Hindlimb muscle (tissue), 1 donor: ENCODE measurements around the gene MAL. TPM values are rescaled to one million over a fixed set of nuclear protein-coding genes. Genes with fewer than 3 reads are reported as not detected.

Source experiments
- DNase-seq: peaks from one replicate; pipeline ENCODE4 v3.0.0-alpha.2; 2013
- polyA plus RNA-seq: library from polyadenylated mRNA; unstranded; fragments of 120-200 nt; gene quantifications from one replicate; pipeline ENCODE4 v1.2.1, GENCODE V29; 2013; ENCODE audit not compliant: insufficient read length

MAL gene
- polyA plus RNA-seq, 1 donor: 5.2 TPM

DNA sequence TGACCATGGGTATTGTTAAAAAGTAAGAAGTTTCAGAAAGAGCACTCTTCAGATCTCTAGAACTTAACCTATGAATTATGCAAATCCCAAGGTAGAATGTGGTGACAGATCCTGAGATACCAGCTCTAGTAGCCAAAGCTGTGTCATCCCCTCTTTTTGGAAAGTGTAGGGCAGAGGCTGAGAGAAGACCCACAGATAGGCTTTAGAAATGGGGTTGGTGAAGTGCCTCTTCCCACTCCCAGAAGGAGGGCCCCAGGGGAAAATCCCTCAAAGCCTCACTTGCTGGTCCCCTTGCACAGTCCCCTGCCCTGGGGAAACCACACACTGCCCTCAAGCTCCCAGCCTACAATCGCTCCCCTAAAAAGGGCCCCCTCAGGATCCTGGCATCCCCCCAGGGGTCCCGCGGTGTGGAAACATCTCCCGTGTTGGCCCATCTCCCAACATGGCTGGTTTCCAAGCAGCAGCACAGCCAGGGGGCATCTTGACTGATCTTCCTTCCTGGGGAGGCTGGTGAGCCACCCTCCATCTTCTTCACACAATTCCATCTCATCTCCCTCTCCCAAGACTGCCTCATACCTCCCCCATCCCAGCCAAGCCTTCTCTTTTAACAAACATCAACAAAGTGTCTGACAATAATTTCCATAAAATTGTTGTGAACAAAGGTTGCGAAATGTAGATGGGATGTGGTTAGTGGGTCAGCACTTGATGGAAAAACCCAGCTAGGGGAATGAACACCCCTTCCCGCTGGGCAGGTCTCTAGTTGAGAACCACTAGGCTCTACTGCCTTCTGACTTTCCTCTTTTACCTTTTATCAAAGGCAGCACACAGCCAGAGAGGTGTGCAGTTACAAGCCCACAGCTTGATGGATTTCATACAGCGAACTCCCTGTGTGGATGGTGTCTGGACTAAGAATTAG, 25.1 kb downstream of the MAL start:
- no peak for DNase-seq

DNA sequence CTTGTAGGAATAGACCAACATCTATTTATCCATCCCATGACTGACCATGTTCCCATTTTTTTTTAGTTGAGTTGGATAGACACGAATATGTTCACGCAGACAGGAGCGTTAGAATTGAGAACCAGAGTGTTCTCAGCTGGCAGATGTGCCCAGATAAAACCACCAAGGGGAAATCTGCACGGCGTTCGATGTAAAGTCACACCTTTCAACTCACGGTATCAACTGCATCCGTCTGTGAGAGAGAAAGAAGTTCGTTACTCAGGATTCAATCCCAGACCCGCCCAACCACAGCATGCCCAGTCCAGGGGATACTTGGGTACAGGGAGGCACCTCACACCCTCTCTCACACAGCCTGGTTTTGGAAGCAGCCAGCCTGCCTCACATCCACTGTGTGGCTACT, 26.1 kb downstream of the MAL start:
- no peak for DNase-seq

DNA sequence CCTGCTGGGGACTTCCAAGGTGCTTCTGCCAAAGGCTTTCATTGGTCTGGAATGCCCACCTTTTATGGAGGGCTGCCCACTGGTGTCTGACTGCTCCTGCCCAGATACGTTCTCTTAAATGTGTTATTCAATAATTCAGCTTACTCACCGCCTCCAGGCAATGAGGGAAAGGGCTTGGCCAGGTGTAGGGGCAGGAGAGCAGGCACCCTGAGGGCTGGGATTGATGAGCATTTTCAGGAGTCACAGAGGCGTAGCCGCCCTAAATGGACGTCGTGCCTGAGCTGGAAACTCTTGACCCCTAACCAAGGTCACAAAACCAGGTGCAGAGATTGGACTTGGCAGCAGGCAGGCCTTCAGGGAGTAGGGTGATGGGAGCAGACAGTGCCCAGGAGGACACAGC, 26.8 kb downstream of the MAL start:
- no peak for DNase-seq

DNA sequence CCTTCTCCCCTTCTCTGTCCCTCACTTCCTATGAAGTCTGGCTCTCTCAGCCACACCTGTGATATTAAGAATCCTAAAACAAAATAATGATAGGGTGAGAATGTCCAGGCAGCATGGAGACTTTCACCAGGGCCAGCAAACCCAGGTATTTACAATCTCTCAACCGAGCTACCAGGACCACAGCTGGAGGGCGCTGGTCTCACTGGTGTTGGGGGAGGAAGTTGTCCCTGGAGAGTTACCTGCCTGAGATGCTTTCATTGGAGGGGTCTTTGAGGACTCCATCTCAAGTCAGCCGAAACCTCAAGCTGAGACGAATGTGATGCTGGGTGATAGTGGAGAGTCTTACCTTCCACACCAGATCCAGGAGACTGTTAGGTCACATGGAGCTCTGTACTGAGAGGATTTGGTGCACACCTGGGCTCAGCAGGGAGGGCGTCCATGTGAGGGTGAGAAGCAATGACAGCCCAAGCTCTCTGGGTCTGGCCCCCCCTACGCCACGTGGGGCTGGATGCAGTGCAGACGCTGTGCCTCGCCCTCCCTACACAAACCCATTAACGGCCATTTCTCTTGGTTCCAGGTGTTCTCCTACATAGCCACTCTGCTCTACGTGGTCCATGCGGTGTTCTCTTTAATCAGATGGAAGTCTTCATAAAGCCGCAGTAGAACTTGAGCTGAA, 27.4 kb downstream of the MAL start:
- DNase-seq: no peak

DNA sequence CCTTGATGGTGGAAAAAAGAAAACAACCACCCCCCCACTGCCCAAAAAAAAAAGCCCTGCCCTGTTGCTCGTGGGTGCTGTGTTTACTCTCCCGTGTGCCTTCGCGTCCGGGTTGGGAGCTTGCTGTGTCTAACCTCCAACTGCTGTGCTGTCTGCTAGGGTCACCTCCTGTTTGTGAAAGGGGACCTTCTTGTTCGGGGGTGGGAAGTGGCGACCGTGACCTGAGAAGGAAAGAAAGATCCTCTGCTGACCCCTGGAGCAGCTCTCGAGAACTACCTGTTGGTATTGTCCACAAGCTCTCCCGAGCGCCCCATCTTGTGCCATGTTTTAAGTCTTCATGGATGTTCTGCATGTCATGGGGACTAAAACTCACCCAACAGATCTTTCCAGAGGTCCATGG, 28.0 kb downstream of the MAL start:
- DNase-seq: no peak

DNA sequence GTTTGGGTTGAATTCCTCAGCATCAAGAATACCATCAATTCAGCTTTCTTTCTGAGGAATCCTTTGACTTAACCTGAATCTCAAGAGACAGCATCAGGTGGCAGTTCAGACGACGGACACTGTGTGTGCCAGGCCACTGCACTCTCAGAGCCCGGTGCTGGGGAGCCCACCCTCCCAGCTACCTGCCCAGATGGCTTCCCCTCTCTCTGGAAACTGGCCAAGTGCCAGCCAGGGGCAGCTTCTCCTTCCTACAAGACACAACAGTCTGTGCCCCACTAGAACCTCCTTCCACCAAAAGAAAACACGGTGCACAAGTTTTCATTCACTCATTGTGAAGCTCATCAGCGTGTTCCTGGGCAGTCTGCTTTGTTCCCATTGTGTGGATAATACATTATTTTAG, 28.5 kb downstream of the MAL start:
- DNase-seq: no peak

DNA sequence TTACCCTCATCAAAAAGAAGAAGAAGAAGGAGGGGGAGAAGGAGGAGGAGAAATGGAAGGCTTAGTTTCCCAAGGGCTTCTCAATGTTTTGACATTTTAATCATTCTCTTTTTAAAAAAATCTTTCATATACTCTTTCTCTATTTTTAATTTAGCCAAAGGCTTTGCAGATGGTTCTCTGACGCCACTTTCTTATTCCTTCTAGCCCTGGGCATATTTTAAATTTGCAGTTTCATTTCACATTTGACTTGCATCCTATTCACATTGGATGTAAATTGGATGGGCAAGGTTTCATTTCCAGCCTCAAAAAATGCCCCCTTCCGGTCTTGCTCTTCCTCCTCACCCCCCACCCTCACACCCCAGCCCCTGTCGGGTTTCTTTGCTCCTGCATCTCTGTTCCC, 29.8 kb downstream of the MAL start:
- no peak for DNase-seq

DNA sequence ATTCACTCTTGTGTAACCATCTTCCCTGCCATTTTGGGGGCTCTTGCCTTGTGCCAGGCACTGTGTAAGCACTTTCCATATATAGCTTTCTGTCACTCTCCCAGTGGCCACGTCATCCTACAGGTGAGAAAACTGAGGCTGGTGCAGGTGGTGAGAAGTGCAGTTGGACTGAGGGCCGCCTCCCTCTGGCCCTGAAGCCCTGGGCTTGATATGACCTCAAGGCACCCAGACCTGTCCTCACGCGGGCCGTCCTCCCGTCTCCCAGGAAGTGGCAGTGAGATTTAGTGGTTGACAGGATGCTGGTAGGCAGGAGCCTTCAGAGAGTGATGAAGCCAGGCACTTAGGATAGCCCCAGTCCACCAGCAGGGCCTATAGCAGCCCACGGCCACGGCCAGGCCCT, 30.5 kb downstream of the MAL start:
- no peak for DNase-seq

DNA sequence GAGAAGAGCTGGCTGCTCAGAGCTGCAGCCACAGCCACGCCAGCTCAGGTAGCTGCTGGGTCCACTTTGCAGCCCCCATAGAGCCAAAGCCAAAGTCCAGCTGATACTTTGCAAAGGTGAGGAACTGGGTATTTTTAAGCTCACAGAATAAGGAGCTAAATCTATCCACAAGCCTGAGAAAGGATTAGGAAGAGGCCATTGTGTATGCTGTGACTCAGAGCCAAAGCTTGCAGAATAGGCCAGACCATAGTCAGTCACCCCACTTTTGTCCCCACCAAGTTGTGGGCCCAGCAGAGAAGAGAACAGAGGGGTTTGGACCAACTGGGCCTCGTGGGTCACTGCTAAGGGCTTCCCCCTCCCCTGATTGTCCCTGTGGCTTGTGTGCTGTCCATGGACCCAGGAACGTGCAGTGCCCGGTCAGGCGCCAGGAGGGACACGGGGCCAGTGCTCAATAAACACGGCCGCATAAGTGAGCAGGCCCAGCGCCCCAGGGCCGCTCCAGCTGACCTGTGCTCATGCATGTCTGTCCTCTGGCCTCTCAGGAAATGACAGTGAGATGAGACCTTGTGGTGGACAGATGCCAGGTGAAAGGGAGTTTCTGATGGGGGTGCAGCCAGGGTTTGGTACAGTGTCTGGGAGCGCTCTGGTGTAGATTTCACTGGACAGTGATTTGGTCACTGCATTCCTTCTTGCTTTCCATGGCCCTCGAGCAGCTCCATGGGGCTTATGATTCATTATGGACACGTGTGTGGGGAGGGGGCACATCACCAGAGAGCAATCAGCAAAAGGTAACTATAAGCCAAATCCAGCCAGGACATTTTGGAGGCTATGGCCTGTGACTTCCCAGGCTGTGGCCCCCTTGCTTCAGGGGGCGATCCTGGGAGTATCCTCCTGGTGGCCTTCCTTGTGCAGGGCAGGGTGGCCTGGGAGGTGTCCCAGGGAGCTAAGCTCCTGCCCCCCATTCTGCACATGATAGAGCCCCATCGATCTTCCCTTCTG, 31.3 kb downstream of the MAL start:
- DNase-seq: no peak

DNA sequence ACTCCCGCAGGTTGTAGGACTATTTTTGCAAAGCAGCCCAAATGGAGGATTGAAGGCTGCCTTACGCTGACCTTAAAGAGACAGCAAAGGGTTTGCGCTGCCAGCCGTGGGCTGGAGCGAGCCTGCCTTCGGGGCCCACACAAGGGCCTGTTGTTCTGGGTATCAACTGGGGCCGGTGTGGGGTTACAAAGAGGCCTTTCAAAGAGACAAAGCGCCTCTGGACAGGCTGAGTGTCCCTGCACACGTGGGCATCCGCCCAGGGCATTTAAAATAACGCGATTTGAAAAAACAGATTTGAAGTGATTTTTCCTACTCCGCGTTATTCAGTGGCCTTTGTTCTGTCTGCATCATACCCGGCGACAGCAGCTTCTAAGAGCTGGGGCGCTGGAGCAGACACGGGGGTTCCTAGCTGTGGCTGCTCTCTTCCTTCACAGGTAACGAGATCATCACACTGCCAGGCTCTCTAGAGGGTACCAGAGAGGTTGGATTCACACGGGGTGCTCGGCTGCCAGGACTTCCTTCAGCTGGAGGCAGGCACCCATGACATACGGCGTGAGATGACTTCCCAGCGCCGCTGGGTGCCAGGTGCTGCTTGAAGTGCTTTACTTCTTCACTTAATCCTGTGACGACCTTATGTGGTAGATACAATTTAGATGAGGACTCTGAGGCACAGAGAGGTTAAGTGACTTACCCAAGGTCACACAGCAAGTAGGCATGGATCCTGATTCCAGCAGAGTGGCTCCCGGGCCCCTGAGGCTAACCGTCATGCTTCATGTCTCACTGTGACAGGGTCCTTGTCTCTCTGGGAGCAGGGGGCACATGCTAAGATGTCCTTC, 32.2 kb downstream of the MAL start:
- DNase-seq: no peak

DNA sequence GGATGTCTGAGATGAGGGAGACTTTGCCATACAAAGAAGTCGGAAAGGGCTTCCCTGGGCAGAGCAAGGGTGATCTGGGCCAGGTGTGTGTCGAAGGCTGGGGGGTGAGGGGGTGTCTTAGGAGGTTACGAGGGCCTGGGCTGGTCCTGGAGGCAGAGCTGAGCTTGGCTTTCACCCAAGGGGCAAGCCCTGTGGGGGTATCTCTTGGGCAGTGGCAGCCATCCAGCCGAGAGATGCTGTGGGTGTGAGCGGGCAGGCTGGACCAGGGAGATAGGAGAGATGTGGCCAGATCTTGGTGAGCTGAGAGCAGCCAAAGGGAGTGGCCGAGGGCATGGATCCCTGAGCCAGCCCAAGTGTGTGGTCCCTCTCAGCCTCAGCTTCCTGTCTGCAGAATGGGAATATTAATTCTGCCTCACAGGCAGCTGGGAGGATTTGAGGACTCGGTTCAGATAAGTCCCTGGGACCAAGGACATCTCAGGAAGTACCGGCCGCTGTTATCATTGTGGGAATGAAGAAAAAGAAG, 33.0 kb downstream of the MAL start:
- no peak for DNase-seq

DNA sequence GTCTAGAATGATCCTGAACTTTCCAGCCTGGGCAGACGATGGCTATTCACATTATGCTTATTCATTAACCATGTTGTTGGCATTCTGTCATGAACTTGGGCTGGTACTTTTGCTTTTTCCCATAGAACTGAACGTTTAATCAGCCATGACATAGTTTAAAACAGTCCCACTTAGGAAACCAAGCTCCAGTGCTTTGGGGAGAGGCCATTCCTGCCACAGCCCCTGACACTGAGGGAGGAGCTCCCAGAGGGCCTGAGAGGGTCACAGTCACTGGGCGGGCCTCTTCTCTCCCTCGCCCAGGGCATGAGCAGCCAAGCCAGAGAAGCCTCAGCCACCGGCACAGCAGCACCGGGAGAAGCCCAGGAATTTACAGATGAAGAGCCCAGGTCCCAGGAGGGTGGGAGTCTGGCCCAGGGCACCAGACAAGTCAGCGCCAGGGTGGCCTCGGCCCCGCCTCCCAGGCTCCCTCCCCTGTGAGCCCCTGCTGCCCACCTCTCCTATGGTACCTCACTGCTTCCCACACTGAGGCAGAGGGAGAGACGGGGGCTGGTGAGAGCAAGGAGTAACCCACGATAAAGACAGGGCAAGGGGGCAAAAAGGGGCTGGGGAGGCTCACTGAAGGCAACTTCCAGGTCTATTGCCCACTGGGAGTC, 33.6 kb downstream of the MAL start:
- DNase-seq: no peak

DNA sequence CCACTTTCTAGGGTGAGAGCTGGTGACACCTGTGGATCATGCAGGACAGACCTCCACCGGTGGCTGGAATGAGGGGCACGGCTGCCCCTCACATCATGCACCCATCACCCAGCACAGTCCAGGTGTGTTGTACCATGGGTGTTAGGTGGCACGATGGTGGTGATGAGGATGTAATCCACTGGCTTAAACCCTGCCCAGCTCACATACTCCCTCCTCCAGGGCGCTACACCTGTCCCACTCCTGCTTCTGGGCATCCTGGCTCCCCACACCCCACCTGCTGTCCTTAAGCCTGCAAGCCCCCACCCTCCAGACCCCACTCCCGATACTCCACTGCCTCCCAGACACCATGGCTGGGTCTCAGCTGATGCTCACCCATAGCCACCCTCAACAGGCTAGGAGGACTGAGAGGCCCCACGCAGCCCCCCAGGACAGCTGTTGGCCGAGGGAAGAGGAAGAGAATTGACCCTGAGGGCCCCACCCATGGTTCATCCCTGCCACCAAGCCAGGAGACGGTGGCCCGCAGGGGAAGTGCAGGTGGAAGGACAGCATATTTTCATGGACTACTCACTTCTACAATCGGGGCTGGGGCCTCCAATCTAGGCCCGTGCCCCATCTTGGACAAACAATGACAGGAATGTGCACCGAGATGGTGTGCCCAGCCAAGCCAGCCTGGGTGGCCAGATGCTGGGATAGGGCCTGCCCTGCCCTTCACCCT, 34.3 kb downstream of the MAL start:
- no peak for DNase-seq

DNA sequence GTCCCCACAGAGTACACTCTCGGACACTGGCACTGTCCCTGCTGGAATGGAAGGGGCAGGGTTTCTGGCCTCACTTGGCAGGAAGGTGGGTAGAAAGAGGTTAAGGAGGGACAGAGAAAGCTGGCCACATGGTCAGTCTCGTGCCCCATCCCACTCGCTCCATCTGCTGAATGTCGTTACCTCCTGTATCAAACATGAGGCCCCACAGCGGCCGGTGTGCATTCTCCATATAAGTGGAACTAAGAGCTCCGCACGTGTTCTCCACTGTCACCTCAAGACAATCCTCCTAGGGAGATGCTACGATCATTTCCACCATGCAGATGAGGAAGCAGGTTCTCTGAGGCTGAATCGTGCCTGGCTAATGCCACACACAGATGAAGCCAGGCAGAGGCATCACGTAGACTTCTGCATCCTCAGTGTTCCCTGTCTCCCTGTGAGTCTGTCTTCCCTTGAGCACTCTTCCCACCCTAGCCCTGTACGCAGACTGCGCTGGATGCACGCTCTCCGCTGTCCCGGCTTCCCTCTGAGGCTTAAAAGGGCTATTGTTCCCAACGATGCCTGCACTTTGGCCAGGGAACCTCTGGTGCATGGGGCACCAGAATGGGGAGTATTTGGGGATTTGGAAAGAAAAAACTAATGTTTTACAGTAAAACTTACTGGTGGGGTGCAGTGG, 35.1 kb downstream of the MAL start:
- no peak for DNase-seq

DNA sequence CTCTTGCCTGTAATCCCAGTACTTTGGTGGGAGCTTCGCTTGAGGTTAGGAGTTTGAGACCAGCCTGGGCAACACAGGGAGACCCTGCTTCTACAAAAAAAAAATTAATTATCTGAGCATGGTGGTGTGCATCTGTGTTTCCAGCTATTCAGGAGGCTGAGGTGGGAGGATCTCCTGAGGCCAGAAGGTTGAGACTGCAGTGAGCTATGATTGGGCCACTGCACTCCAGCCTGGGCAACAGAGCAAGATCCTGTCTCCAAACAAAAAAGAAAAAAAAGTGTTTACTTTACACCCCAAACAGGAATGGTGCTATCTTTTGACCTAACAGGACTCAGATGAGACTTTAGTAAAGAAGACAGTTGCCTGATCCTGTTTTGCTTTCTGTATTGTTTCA, 35.6 kb downstream of the MAL start:
- no peak for DNase-seq

DNA sequence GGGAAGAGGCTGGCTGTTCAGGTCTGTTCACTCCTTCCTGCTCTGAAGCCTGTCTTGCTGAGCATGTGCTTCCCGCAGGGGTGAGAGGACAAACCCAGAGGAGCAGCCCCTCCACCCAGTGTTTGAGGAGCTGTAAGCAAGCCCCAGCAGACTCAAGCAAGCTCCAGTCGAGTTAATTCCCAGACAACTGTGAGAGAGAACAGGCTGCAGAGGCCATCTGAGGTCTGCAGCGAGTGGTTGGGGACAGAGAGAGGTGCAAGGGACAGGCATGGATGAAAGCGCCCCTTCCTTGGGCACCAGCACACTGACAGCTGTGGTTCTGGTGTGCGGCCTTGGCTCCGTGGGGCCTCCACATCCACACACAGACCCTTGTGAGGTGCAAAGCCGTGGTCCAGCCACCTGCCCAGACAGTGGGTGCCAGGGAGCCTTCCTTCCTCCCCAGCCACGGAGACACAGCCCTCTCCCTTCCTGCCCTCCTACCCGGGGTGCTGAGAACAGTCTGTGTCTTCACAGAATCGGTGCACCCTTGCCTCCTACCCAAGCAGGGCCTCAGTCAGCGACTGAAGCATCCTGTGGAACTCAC, 36.2 kb downstream of the MAL start:
- DNase-seq: no peak

DNA sequence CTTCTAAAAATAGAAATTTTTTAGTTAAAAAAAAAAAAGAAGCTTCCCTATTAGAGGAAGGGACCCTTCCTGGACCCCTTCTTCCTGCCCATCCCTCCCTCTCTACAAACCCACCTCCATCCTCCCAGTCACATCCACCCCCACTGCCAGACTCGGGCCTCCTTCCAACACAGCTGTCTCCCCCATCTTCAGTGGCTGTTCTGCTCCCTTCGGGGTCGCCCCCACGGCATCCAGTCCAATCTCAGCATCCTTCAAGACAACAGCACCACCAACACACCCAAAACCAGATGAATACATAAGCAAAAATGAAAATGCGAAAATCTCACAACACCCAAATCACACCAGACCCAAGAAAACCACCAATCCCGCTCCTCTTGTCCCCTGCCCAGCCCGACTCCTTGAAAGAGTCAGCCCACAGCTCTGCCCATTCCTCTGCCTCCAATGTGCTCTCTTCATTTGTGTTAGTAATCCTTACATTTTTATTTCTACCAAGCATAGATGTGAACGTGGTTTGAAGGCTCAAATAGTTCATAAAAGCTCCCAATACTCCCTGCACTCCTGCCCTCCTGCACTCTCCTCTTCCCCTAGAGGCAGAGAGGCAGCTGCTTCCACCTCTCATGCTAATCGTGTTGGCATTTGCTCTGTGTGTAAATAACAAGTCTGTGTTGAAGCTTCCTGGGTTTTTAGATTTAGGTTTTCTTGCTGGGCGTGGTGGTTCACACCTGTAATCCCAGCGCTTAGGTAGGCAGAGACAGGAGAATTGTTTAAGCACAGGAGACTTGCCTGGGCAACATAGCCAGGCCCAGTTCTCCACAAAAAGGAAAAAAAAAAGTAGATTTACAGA, 37.0 kb downstream of the MAL start:
- DNase-seq: no peak
